ENCODE data around the gene MACROD2. TPM values are rescaled to one million over a fixed set of nuclear protein-coding genes. Genes with fewer than 3 reads are reported as not detected.

Gene MACROD2
- total RNA-seq, 1 donor from 2014 or later, result 3.5 TPM

GRCh38 chr20:15327123-15327522 is 1331.8 kb downstream of the MACROD2 start:
- Histone ChIP-seq H3K36me3 (no peaks in the 10 kb centered on the region), H3K27me3 (no peaks in the 10 kb centered on the region), H3K27ac (no peak overlapping the region), H3K4me1 (no peaks in the 10 kb centered on the region), H3K9me3 (no peaks in the 10 kb centered on the region), H3K4me3 (no peak overlapping the region)
- TF ChIP-seq CTCF (IDR thresholded peaks at IDR 0.05), result no peak
- no peak for DNase-seq (ENCODE audit: low spot score in 2 of 2)
- intact Hi-C loops (cut with DNase I), result no loop called here

DNA sequence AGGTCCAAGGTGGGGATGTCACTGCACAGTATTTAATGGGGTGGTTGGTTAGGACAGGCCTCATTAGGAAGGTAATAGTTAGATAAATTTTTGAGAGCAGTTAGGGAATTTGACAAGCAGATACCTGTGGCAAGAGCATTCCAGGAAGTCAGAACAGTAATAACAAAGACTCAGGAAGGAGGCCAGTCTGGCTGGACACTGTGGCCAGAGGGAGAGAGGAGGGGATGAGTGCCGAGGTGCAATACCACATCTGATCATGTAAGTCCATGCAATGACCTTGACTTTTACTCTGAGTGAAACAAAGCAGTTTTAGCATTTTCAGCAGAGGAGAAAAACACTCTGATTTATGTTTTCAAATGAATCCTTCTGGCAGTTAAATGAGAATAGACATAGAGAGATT is 1332.8 kb downstream of the MACROD2 start:
- H3K9me3 ChIP-seq, result no peaks in the 10 kb centered on the region
- no peak overlapping the region for H3K4me3 ChIP-seq
- TF ChIP-seq CTCF (IDR thresholded peaks at IDR 0.05), result no peak
- H3K4me1 ChIP-seq, result no peaks in the 10 kb centered on the region
- no peaks in the 10 kb centered on the region for H3K36me3 ChIP-seq
- no peak overlapping the region for H3K27ac ChIP-seq
- no peaks in the 10 kb centered on the region for H3K27me3 ChIP-seq
- no peak for DNase-seq (ENCODE audit: low spot score in 2 of 2)
- intact Hi-C loops (cut with DNase I), result no loop called here

DNA sequence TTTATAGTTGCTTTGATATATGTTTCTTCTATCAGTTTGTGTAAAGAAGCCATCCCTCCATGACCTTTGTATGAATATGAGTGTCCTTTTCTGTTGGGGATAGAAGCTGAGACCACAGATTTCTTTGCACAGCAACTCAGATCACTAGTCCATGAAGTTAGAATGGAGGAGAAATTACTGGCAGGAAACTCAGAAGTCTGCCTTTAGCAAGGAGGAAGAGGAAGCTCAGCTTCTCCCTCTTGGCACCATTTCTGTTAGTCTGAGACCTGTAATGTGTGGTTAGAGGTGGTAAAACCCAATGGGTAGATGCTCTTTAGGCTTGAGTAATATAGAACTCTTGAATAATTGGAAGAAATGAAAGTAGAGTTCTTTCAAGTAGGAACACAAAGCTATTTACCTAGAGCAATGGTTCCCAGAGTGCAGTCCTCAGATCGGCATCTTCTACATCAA is 1337.4 kb downstream of the MACROD2 start:
- intact Hi-C loops (cut with DNase I), result no loop called here
- no peak for TF ChIP-seq CTCF (IDR thresholded peaks at IDR 0.05)
- Histone ChIP-seq H3K4me3 (no peak overlapping the region), H3K4me1 (no peaks in the 10 kb centered on the region), H3K9me3 (no peaks in the 10 kb centered on the region), H3K27ac (no peak overlapping the region), H3K27me3 (no peaks in the 10 kb centered on the region), H3K36me3 (no peaks in the 10 kb centered on the region)
- DNase-seq (ENCODE audit: low spot score in 2 of 2), result no peak

DNA sequence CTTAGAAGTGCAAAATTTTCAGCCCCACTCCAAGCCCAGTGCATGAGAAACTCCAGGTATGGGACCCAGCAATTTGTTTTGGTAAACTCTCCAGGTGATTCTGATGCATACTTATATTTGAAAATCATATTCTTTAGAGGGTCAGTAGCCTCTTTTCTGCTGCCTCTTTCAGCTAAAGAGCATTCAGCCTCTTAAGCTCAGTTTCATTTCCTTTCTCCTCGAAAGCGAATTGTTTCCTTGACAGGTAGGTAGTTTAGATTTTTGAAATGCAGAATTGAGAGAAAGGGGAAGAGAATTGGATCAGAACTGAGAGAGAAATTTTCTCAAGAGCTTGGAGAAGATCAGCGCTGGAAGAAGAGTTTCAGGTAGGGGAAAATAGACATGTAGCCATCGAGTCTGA is 1337.9 kb downstream of the MACROD2 start:
- TF ChIP-seq CTCF (IDR thresholded peaks at IDR 0.05), result no peak
- H3K27me3 ChIP-seq, result no peaks in the 10 kb centered on the region
- no peaks in the 10 kb centered on the region for H3K36me3 ChIP-seq
- H3K27ac ChIP-seq, result no peak overlapping the region
- DNase-seq (ENCODE audit: low spot score in 2 of 2), result no peak
- no peak overlapping the region for H3K4me3 ChIP-seq
- no peaks in the 10 kb centered on the region for H3K4me1 ChIP-seq
- no peaks in the 10 kb centered on the region for H3K9me3 ChIP-seq
- intact Hi-C loops (cut with DNase I), result no loop called here

DNA sequence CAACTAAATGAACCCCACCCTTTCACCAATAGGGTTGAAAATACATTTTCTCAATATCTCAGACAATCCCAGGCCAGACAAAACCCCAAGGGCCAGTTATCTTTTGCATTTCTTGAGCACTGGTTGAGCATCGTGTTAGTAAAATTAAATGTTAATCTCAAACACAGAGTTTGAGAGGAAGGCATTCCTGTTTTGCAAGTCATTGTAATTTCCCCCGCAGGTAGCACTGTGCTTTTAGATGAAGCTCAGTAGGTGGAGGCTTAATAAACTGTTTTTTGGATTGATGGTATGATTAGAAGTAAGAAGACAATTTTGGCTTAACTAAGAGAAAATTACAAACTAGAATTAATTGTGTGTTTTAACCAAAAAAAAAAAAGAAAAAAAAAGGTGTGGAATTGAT is 1340.7 kb downstream of the MACROD2 start:
- intact Hi-C loops (cut with DNase I), result no loop called here
- Histone ChIP-seq H3K36me3 (no peaks in the 10 kb centered on the region), H3K4me3 (no peak overlapping the region), H3K9me3 (no peaks in the 10 kb centered on the region), H3K27me3 (no peaks in the 10 kb centered on the region), H3K4me1 (no peaks in the 10 kb centered on the region), H3K27ac (no peak overlapping the region)
- no peak for TF ChIP-seq CTCF (IDR thresholded peaks at IDR 0.05)
- no peak for DNase-seq (ENCODE audit: low spot score in 2 of 2)

GRCh38 chr20:15336536-15336935 is 1341.2 kb downstream of the MACROD2 start:
- H3K27ac ChIP-seq, result no peak overlapping the region
- intact Hi-C loops (cut with DNase I), result no loop called here
- TF ChIP-seq CTCF (IDR thresholded peaks at IDR 0.05), result no peak
- no peaks in the 10 kb centered on the region for H3K27me3 ChIP-seq
- H3K36me3 ChIP-seq, result no peaks in the 10 kb centered on the region
- no peak for DNase-seq (ENCODE audit: low spot score in 2 of 2)
- H3K9me3 ChIP-seq, result no peaks in the 10 kb centered on the region
- no peak overlapping the region for H3K4me3 ChIP-seq
- no peaks in the 10 kb centered on the region for H3K4me1 ChIP-seq
